ENCODE measurements around the gene HSFX1. TPM values are rescaled to one million over a fixed set of nuclear protein-coding genes. Genes with fewer than 3 reads are reported as not detected.

Gene HSFX1
- polyA plus RNA-seq, 1 experiment, result 0.21 TPM

GRCh38 chrX:149818652-149819051 lies 44.8 kb downstream of the HSFX1 start:
- H3K27ac ChIP-seq (ENCODE audit: low read depth, low read length), result no peak overlapping the region
- DNase-seq (ENCODE audit: low read depth, low spot score), result no peak
- POLR2A ChIA-PET, result no interaction called here
- no peaks in the 10 kb centered on the region for H3K27me3 ChIP-seq (ENCODE audit: control insufficient read depth, insufficient read depth, low read length)
- H3K4me3 ChIP-seq (ENCODE audit: low read depth, low read length), result no peak overlapping the region
- TF ChIP-seq, protein P1, sequence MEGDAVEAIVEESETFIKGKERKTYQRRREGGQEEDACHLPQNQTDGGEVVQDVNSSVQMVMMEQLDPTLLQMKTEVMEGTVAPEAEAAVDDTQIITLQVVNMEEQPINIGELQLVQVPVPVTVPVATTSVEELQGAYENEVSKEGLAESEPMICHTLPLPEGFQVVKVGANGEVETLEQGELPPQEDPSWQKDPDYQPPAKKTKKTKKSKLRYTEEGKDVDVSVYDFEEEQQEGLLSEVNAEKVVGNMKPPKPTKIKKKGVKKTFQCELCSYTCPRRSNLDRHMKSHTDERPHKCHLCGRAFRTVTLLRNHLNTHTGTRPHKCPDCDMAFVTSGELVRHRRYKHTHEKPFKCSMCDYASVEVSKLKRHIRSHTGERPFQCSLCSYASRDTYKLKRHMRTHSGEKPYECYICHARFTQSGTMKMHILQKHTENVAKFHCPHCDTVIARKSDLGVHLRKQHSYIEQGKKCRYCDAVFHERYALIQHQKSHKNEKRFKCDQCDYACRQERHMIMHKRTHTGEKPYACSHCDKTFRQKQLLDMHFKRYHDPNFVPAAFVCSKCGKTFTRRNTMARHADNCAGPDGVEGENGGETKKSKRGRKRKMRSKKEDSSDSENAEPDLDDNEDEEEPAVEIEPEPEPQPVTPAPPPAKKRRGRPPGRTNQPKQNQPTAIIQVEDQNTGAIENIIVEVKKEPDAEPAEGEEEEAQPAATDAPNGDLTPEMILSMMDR (IDR thresholded peaks at IDR 0.05; ENCODE audit: low read depth, low read length), result no peak
- H3K9me3 ChIP-seq (ENCODE audit: control insufficient read depth, insufficient read depth, low read length), result no peaks in the 10 kb centered on the region
- CTCF ChIA-PET, result no interaction called here

GRCh38 chrX:149819371-149819770 lies 45.5 kb downstream of the HSFX1 start:
- H3K9me3 ChIP-seq (ENCODE audit: control insufficient read depth, insufficient read depth, low read length), result no peaks in the 10 kb centered on the region
- DNase-seq (ENCODE audit: low read depth, low spot score), result no peak
- no peak overlapping the region for H3K4me3 ChIP-seq (ENCODE audit: low read depth, low read length)
- TF ChIP-seq, protein P1 (IDR thresholded peaks at IDR 0.05; ENCODE audit: low read depth, low read length), result no peak
- no peak overlapping the region for H3K27ac ChIP-seq (ENCODE audit: low read depth, low read length)
- POLR2A ChIA-PET, result no interaction called here
- H3K27me3 ChIP-seq (ENCODE audit: control insufficient read depth, insufficient read depth, low read length), result no peaks in the 10 kb centered on the region
- CTCF ChIA-PET, result no interaction called here

DNA sequence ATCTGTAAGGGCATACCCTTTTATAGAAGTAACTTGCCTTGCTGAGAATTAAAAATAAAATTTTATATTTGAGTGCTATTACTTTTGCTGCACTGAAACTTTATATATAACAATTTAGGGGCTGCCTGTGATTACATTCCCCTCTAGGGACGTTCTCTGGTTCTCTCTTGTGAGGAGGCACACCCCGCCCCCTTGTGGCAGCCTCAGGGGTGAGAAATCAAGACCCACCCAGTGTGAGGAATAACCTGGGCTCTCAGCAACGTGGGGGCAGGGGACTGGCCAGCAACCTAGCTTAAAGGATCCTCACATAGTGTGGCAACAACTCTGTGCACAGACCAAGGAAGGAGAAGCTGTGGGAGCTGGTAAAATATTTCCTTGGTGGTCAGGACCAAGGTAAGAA lies 51.6 kb downstream of the HSFX1 start:
- POLR2A ChIA-PET, result no interaction called here
- no peak for DNase-seq (ENCODE audit: low read depth, low spot score)

More for the DNA sequence above, 51.6 kb downstream of the HSFX1 start:
- CTCF ChIA-PET, result no interaction called here
- Histone ChIP-seq H3K27ac (ENCODE audit: low read depth, low read length) (no peak overlapping the region), H3K27me3 (ENCODE audit: control insufficient read depth, insufficient read depth, low read length) (no peaks in the 10 kb centered on the region), H3K9me3 (ENCODE audit: control insufficient read depth, insufficient read depth, low read length) (no peaks in the 10 kb centered on the region), H3K4me3 (ENCODE audit: low read depth, low read length) (no peak overlapping the region)
- TF ChIP-seq, protein P1 (IDR thresholded peaks at IDR 0.05; ENCODE audit: low read depth, low read length), result peak; percentile 41

Small RNA genes within 50 kb of the gene (small RNA-seq; reads per million reads assigned to genes)
- gene AC244098.1 (ENCODE audit: insufficient read length, low read depth) (not detected), gene AC244098.2 (ENCODE audit: insufficient read length, low read depth) (not detected), gene AC244098.3 (ENCODE audit: insufficient read length, low read depth) (not detected)

Other genes starting within 250 kb of the HSFX1 start
- gene EOLA1, start 233.1 kb upstream of the HSFX1 start, polyA plus RNA-seq (2011; rRNA removed), result 16.3 and 16.7 TPM in 2 replicates
- not detected in 2 replicates for gene HSFX3, start 224.1 kb upstream of the HSFX1 start, polyA plus RNA-seq (2011; rRNA removed)
- not detected in 2 replicates for gene MAGEA9B, start 186.6 kb upstream of the HSFX1 start, polyA plus RNA-seq (2011; rRNA removed)
- gene HSFX2, start 178.8 kb upstream of the HSFX1 start, polyA plus RNA-seq (2011; rRNA removed), result not detected in 2 replicates
- gene TMEM185A, start 142.3 kb upstream of the HSFX1 start, polyA plus RNA-seq (2011; rRNA removed), result 20.2 and 21.4 TPM in 2 replicates
- gene MAGEA11, start 62.0 kb upstream of the HSFX1 start, polyA plus RNA-seq (2011; rRNA removed), result not detected in 2 replicates
- not detected in 2 replicates for gene MAGEA9, start 7.9 kb downstream of the HSFX1 start, polyA plus RNA-seq (2011; rRNA removed)
- gene MAGEA8, start 107.1 kb downstream of the HSFX1 start, polyA plus RNA-seq (2011; rRNA removed), result not detected in 2 replicates
- not detected in 2 replicates for gene HSFX4, start 155.5 kb downstream of the HSFX1 start, polyA plus RNA-seq (2011; rRNA removed)
- 35.5 and 38.0 TPM in 2 replicates for gene EOLA2, start 164.4 kb downstream of the HSFX1 start, polyA plus RNA-seq (2011; rRNA removed)